SK-N-SH treated with all-trans-retinoic acid at 6 μM for 48 hours (cell line): Measurements from ENCODE around the gene COL6A2.

ENCODE experiments used
- ATAC-seq: fragments of 200-7000 bp; cut with Tn5 transposase; 3 replicates; pipeline ENCODE4 v1.9.1; 2020; ENCODE audit warnings: mild to moderate bottlenecking, moderate library complexity
- ARNTL ChIP-seq: fragments of 450-650 bp; formaldehyde crosslinking; IDR thresholded peaks from 2 replicates; pipeline ENCODE4 v1.5.0; 2020; ENCODE audit warnings: low read depth, mild to moderate bottlenecking, moderate library complexity, borderline replicate concordance
- BACH2 ChIP-seq: fragments of 250-450 bp; sonication (Bioruptor Pico); IDR thresholded peaks from 2 replicates; pipeline ENCODE4 v1.9.0; 2021; ENCODE audit warnings: mild to moderate bottlenecking, borderline replicate concordance
- CREB5 ChIP-seq: fragments of 250-450 bp; sonication (Bioruptor Pico); IDR thresholded peaks from 2 replicates; pipeline ENCODE4 v1.5.1; 2020; ENCODE audit warnings: low read depth, mild to moderate bottlenecking, moderate library complexity
- CSDC2 ChIP-seq: fragments of 250-450 bp; sonication (Bioruptor Pico); IDR thresholded peaks from 2 replicates; pipeline ENCODE4 v1.5.0; 2020; ENCODE audit warnings: mild to moderate bottlenecking, moderate library complexity
- ESRRG ChIP-seq: fragments of 250-450 bp; sonication (Bioruptor Pico); IDR thresholded peaks from 2 replicates; pipeline ENCODE4 v1.6.1; 2021; ENCODE audit warnings: mild to moderate bottlenecking
- GLIS3 ChIP-seq: fragments of 250-450 bp; sonication (Bioruptor Pico); IDR thresholded peaks from 2 replicates; pipeline ENCODE4 v1.5.0; 2020; ENCODE audit warnings: mild to moderate bottlenecking, moderate library complexity
- ISL1 ChIP-seq: fragments of 250-450 bp; sonication (Bioruptor Pico); IDR thresholded peaks from 2 replicates; pipeline ENCODE4 v2.1.2; 2022; ENCODE audit warnings: mild to moderate bottlenecking, moderate library complexity
- OSR1 ChIP-seq: fragments of 250-450 bp; sonication (Bioruptor Pico); IDR thresholded peaks from 2 replicates; pipeline ENCODE4 v1.8.0; 2022; ENCODE audit warnings: moderate library complexity, mild to moderate bottlenecking, inconsistent platforms
- PATZ1 ChIP-seq: fragments of 250-450 bp; sonication (Bioruptor Pico); IDR thresholded peaks from 2 replicates; pipeline ENCODE4 v1.8.0; 2020; ENCODE audit warnings: mild to moderate bottlenecking, moderate library complexity, borderline replicate concordance
- PPARA ChIP-seq: fragments of 250-450 bp; sonication (Bioruptor Pico); IDR thresholded peaks from 2 replicates; pipeline ENCODE4 v1.5.0; 2020; ENCODE audit warnings: mild to moderate bottlenecking, borderline replicate concordance
- RARB ChIP-seq: fragments of 250-450 bp; sonication (Bioruptor Pico); IDR thresholded peaks from 2 replicates; pipeline ENCODE4 v1.8.0; 2021; ENCODE audit warnings: mild to moderate bottlenecking, moderate library complexity
- SNAI2 ChIP-seq: fragments of 250-450 bp; sonication (Bioruptor Pico); IDR thresholded peaks from 2 replicates; pipeline ENCODE4 v1.5.0; 2020; ENCODE audit warnings: mild to moderate bottlenecking, moderate library complexity
- TCF4 ChIP-seq: fragments of 250-450 bp; sonication (Bioruptor Pico); IDR thresholded peaks from 2 replicates; pipeline ENCODE4 v1.8.0; 2021; ENCODE audit warnings: mild to moderate bottlenecking, moderate library complexity, borderline replicate concordance
- TOX ChIP-seq: fragments of 250-450 bp; sonication (Bioruptor Pico); IDR thresholded peaks from 2 replicates; pipeline ENCODE4 v1.8.0; 2021; ENCODE audit warnings: mild to moderate bottlenecking, moderate library complexity, borderline replicate concordance
- TSHZ2 ChIP-seq: fragments of 250-450 bp; sonication (Bioruptor Pico); IDR thresholded peaks from 2 replicates; pipeline ENCODE4 v1.5.0; 2020; ENCODE audit warnings: mild to moderate bottlenecking, moderate library complexity
- ZC3H10 ChIP-seq: fragments of 250-450 bp; sonication (Bioruptor Pico); IDR thresholded peaks from 2 replicates; pipeline ENCODE4 v1.5.1; 2021; ENCODE audit warnings: mild to moderate bottlenecking, moderate library complexity
- ZFP3 ChIP-seq: fragments of 250-450 bp; sonication (Bioruptor Pico); IDR thresholded peaks from 2 replicates; pipeline ENCODE4 v1.5.0; 2020; ENCODE audit warnings: mild to moderate bottlenecking, moderate library complexity
- ZFP30 ChIP-seq: fragments of 450-650 bp; formaldehyde crosslinking; IDR thresholded peaks from 2 replicates; pipeline ENCODE4 v1.5.0; 2022; ENCODE audit warnings: mild to moderate bottlenecking, moderate library complexity
- ZNF565 ChIP-seq: fragments of 450-650 bp; formaldehyde crosslinking; conservative IDR thresholded peaks from 2 replicates; pipeline ENCODE4 v1.5.0; 2020; ENCODE audit warnings: low read depth, mild to moderate bottlenecking, moderate library complexity
- ZNF70 ChIP-seq: fragments of 450-650 bp; formaldehyde crosslinking; IDR thresholded peaks from 2 replicates; pipeline ENCODE4 v1.5.0; 2020; ENCODE audit warnings: mild to moderate bottlenecking, moderate library complexity
- ZNF8 ChIP-seq: fragments of 450-650 bp; formaldehyde crosslinking; IDR thresholded peaks from 2 replicates; pipeline ENCODE4 v1.5.0; 2020; ENCODE audit warnings: mild to moderate bottlenecking, moderate library complexity

Gene COL6A2

GRCh38 chr21:46078978-46079351 is 18.9 kb upstream of the COL6A2 start (continued):
- TF ChIP-seq ZC3H10 (CRISPR knock-in tag) = no peak
- TF ChIP-seq BACH2 (CRISPR knock-in tag) = no peak
- no peak for TF ChIP-seq ZNF8

- ATAC-seq = peak; percentile 93
- TF ChIP-seq ZNF565 (CRISPR knock-in tag) (no peak), TCF4 (peak; percentile 58)
Measured at GRCh38 chr21:46079352-46080170, 18.4 kb upstream of the COL6A2 start.

- TF ChIP-seq ESRRG (CRISPR knock-in tag) (no peak), TCF4 (no peak), TSHZ2 (CRISPR knock-in tag) (no peak), GLIS3 (no peak), SNAI2 (CRISPR knock-in tag) (no peak), ARNTL (CRISPR knock-in tag) (no peak), ZC3H10 (CRISPR knock-in tag) (no peak), TOX (no peak), ZNF8 (no peak), ZNF70 (CRISPR knock-in tag) (no peak), PATZ1 (CRISPR knock-in tag) (no peak)
- peak; percentile 16; the same call in 2 of the 3 replicates for ATAC-seq
Measured at GRCh38 chr21:46080171-46081021, 17.5 kb upstream of the COL6A2 start.

- no peak for ATAC-seq
- TF ChIP-seq ZNF70 (CRISPR knock-in tag) = no peak
- TF ChIP-seq ESRRG (CRISPR knock-in tag) = no peak
- TF ChIP-seq ZNF8 = no peak
- TF ChIP-seq TOX = no peak
- TF ChIP-seq ZFP30 = no peak
- no peak for TF ChIP-seq ZC3H10 (CRISPR knock-in tag)
- no peak for TF ChIP-seq RARB
- TF ChIP-seq PPARA = no peak
Measured at GRCh38 chr21:46081022-46081861, 16.7 kb upstream of the COL6A2 start.

- ATAC-seq = no peak
- TF ChIP-seq TSHZ2 (CRISPR knock-in tag) (no peak), ESRRG (CRISPR knock-in tag) (no peak), ARNTL (CRISPR knock-in tag) (no peak), ZFP3 (CRISPR knock-in tag) (no peak), GLIS3 (no peak), CREB5 (CRISPR knock-in tag) (no peak), PPARA (no peak), CSDC2 (CRISPR knock-in tag) (no peak), ZNF565 (CRISPR knock-in tag) (no peak), SNAI2 (CRISPR knock-in tag) (no peak), ISL1 (CRISPR knock-in tag) (no peak), ZNF8 (no peak), RARB (no peak), TCF4 (no peak), OSR1 (no peak)
Measured at GRCh38 chr21:46081862-46082712, 15.8 kb upstream of the COL6A2 start.
